Middle frontal gyrus (tissue), 1 donor: Measurements from ENCODE around the gene ARRDC5.
"Not testable (repeated sequence)": the region's sequence is repeated elsewhere in the genome, so short reads cannot be mapped to it uniquely, and the experiment has no call there.

Experiments used
- DNase-seq: peaks from one replicate; pipeline ENCODE4 v3.0.0-alpha.2; 2015; ENCODE audit warnings: low spot score; ENCODE audit errors: extremely low spot score

The ARRDC5 gene

DNA sequence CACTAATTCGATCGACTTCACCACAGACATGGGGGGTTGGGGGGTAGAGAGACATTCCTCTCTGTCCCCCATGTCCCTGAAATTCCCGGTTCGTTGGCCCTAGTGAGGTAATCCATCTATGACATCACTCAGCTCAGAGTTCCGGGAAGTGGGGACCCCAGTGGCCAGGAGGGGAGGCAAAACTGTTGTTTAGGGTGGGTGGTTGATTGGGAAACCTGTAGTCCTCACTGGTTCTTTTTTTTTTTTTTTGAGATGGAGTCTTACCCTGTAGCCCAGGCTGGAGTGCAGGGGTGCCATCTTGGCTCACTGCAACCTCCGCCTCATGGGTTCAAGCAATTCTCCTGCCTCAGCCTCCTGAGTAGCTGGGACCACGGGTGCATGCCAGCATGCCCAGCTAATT, at the start of gene ARRDC5:
Gene ARRDC5, minus strand, starts transcription at position 101 of the 400 bp plus-strand sequence. Its CDS starts 71 bp downstream, at position 30.
- no peak for DNase-seq

DNA sequence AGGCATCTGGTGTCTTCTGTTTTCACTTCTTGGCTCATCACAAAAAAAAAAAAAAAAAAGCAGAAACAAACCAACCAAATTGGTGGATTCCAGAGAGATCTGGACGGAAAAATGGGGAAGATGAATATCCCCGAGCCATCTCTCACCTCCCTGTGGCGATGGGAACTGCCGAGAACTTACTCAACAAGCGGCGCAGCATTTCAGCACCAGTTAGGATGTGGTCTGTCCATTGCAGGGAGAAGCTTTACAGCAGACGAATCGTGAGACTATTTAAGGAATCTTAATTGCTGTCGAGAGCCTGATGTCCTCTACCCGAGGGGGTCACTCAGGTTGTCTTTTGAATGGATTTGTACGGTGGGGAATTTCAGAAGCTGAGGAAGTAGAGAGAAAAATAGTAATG, 49.0 kb upstream of the ARRDC5 start:
- DNase-seq = no peak

DNA sequence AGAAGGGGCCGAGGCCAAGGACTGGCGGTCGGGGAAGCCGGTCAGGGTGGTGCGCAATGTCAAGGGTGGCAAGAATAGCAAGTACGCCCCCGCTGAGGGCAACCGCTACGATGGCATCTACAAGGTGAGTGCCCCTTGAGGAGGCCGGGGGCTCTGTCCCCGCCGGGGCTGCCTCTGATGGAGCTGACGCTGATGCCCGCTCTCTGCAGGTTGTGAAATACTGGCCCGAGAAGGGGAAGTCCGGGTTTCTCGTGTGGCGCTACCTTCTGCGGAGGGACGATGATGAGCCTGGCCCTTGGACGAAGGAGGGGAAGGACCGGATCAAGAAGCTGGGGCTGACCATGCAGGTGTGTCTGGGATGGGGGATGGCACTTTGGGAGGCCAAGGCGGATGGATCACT, 48.0 kb upstream of the ARRDC5 start:
- DNase-seq = not testable (repeated sequence)

DNA sequence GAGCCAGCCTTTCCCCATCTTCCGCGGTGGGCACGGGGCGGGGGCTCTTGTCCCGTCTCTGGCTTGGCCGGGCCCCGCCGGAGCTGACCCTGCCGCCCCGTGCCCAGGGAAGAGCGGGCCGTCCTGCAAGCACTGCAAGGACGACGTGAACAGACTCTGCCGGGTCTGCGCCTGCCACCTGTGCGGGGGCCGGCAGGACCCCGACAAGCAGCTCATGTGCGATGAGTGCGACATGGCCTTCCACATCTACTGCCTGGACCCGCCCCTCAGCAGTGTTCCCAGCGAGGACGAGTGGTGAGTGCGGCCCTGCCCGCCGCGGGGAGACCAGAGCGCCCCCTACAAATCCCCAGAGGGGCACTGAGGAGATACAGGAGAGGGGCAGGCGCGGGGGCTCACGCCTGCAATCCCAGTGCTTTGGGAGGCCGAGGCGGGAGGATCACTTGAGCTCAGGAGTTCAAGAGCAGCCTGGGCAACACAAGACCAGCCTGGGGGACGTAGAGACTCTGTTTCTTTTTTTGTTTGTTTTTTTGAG, 39.0 kb upstream of the ARRDC5 start:
- not testable (repeated sequence) for DNase-seq

DNA sequence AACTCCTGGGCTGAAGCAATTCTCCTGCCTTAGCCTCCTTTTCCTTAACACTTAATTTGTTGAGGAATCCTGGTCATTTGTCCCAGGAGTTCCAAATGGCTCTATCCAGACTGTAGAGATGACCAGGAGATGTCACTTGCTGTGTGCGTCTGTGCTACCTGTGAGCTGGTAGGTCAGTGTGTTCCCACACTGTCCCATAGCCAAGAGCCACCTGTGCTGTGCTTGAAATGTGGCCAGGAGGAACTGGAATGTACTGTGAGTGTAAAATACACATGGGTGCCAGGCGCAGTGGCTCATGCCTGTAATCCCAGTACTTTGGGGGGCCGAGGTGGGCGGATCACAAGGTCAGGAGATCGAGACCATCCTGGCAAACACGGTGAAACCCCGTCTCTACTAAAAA, 36.8 kb upstream of the ARRDC5 start:
- DNase-seq = no peak

DNA sequence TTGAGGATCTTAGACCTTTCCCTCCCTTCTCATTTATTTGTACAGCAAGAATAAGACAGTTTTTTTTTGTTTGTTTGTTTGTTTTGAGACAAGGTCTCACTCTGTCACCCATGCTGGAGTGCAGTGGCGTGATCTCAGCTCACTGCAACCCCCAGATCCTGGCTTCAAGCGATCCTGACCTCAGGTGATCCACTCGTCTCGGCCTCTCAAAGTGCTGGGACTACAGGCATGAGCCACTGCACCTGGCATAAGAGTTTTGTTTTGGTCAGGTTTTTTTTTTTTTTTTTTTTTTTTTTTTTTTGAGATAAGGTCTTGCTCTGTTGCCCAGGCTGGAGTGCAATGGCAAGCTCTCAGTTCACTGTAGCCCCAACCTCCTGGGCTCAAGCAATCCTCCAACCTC, 35.8 kb upstream of the ARRDC5 start:
- DNase-seq = not testable (repeated sequence)

DNA sequence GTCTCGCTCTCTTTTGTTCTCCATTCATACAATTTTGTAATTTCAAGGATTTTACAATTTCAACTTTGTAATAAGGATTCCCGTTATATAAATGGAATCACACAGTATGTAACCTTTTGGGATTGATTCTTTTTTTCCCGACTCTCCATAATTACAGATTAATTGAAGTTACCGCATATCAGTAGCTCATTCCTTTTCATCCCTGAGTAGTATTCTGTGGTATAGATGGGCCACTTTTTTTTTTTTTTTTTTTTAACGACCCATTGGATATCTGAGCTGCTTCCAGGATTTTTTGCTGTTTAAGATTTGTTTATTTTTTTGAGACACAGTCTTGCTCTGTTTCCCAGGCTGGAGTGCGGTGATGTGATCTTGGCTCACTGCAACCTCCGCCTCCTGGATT, 34.4 kb upstream of the ARRDC5 start:
- no peak for DNase-seq

DNA sequence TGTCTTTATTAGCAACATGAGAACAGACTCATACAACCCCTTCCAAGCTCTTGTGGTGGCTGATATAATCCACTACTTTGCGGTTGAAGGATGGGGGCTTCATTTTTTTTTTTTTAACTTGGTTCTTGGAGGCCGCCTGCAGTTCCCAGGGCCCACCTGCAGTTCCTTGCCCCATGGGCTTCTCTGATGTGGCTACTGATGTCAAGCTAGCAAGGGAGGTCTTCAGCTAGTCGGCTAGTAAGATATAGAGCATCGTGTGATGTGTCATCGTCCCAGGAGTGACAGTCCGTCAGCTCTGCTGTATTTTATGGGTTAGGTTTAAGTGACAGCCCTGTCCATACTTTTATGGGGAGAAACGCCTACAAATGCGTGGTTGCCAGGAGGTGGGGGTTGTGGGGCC, 32.7 kb upstream of the ARRDC5 start:
- DNase-seq = no peak

DNA sequence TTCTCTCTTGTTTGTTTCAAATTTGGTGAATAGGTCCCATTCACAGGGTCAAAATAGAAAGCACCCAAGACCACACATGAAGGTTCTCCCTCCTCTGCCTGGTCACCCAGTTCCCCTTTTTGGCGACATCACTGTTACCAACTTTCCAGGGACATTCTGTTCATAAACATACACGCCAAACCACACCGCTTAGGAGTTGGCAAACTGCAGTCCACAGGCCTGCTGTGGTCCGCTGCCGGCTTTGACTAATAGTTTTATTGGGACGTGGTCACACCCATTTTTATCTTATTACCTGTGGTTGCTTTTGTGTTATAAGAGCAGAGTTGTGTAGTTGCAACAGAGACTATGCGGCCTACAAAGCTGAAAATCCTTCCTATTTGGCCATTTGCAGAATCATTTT, 30.8 kb upstream of the ARRDC5 start:
- DNase-seq = no peak

DNA sequence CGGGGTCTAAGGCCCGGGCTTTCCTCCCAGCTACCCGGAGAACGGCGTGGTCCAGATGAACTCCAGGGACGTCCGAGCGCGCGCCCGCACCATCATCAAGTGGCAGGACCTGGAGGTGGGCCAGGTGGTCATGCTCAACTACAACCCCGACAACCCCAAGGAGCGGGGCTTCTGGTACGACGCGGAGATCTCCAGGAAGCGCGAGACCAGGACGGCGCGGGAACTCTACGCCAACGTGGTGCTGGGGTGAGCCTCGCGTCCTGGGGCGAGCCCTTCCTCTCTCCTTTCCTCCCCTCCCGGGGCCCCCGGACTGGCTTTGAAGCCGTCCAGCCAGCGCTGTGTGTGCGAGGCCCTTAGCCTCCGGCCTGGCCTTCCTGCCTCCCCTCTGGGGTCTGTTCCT, 30.0 kb upstream of the ARRDC5 start:
- DNase-seq = no peak

DNA sequence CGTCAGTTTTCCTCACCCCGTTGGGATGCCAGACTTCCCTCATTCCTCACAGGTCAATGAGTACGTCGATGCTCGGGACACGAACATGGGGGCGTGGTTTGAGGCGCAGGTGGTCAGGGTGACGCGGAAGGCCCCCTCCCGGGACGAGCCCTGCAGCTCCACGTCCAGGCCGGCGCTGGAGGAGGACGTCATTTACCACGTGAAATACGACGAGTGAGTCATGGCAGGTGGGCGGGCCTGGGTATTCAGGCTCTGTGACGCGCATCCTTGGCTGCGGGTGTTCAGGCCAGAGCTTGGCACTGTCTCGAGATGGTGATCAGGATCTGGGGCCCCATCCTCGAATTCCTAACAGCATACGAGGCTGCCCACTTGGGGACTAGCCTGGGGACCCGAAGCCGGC, 28.0 kb upstream of the ARRDC5 start:
- DNase-seq = no peak

DNA sequence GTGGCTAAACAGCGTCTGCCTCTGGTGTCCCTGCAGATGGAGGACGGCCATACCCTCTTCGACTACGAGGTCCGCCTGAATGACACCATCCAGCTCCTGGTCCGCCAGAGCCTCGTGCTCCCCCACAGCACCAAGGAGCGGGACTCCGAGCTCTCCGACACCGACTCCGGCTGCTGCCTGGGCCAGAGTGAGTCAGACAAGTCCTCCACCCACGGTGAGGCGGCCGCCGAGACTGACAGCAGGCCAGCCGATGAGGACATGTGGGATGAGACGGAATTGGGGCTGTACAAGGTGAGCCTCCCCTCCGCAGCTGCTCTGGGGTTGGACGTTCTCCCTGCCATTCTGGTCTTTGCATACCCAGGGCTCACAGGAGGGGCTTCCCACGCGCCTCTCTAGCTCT, 26.5 kb upstream of the ARRDC5 start:
- DNase-seq = no peak

DNA sequence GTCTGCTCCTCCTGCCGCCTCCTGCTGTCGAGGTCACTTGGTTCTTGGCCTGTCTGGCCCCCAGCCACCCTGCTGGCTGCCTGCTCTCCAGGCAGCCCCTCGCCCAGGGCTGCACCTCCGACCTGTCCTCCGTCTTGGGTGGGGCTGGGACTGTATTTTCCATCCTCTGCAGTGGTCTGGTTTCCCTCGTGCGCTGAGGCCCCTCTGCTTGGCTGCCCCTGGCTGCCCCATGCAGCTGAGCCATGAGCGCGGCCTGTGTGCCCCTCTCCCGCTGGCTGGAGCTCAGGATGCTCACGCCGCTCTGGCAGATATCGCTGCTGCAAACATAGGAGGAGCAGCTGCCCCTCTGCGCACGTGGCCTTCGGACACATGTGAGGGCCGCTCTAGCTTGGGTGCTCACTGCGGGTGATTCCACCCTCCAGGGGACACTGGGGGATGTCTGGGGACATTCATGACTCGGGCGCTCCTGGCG, 20.6 kb upstream of the ARRDC5 start:
- DNase-seq = no peak

DNA sequence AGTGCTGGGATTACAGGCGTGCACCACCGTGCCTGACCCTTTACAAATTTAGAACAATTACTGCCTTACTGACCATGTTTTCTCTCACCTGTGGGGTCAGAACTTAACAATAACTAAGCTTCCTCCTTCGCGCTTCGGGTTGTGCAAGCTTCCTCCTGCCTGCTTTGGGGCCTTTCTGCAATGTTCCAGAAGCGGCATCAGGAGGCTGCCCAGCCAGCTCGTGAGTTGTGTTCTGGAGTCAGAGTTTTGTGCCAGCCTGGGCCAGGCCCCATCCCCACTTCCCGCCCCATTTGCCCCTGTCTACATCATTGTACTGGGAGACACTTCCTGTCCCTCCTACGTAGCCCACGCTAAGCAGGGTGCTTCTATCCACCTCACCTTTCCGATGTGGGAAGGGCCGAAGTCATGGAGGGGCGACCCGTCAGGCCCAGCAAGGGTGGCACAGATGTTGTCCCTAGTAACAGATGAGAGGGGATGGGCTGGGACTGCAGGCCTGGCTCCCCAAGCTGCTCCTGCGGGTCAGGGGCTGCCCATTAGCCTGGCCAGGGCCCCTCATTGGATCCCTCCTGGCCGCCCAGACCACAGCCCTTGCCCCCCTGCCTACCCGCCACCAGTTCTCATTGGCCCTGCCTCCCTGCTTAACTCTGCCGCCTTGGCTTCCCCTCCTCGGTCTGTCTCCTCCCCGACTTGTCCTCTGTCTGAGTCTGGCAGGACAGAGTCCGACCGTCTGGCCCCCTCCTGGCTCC, 20.0 kb upstream of the ARRDC5 start:
- no peak for DNase-seq

DNA sequence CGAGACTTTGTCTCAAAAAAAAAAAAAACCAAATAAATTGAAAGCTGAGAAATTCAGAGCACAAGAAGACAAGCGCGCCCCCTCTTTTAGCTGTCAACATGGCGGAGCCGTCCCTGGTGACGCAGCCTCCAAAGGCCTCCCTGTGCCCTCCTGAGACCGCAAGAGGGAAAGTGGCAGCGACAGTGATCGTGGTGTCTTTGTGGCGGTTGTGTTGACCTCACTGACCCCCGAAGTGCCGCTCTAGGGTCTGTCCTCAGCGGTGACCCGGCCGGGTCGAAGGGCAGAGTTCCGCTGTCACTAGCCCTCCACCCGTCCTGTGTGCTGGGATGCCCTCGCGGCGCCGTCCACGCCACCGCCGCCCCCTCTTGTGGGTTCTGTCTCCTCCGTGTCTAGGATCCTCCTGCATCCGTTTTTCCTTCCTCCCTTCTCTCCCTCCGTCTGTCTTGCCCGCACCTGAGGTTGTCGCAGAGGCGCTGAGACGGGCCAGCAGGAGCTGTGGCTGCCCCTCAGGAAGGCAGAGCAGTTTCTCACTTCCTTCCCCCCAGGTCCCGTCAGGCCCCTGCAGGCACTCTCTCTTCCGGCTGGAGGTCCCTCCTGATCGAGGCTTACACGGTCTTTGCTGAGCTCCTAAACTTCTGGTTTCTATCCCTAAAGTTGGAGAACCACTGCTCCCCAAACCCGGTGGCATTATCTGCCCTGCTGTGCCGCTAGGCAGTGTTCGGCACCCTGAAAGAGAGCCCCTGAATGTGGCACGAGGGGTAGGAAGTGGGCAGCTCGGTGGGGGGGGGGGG, 13.8 kb upstream of the ARRDC5 start:
- no peak for DNase-seq

DNA sequence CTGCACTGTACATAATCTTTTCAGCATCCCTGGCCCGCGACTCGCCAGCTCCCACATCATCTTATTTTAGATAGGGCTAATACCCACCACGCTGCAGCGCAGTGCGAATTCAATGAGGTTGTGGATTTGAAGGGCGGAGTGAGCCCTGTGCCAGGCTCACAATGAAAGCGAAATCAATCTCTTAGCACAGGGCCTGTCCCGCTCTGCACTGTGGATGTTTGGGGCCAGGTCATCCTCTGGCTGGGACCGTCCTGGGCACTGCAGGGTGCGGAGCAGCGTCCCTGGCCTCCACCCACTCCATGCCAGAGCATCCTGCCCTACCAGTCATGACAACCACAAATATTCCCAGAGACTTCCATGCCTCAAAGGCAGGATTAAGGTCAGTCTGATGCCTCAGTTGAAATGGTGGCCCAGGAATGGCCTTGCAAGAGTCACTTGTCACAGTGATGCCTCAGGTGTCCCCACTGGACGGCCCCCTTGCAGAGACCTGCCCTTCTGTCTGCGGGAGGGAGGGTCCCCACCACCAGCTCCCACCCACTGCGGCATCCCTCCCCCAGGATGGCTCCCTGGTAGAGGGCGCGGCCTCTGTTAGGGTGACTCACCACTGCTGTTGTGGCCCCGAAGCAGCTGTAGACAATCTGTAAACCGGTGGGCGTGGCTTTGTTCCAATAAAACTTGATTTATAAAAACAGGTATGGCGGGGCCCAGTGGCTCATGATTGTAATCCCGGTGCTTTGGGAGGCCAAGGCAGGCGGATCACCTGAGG, 12.2 kb upstream of the ARRDC5 start:
- DNase-seq = no peak

DNA sequence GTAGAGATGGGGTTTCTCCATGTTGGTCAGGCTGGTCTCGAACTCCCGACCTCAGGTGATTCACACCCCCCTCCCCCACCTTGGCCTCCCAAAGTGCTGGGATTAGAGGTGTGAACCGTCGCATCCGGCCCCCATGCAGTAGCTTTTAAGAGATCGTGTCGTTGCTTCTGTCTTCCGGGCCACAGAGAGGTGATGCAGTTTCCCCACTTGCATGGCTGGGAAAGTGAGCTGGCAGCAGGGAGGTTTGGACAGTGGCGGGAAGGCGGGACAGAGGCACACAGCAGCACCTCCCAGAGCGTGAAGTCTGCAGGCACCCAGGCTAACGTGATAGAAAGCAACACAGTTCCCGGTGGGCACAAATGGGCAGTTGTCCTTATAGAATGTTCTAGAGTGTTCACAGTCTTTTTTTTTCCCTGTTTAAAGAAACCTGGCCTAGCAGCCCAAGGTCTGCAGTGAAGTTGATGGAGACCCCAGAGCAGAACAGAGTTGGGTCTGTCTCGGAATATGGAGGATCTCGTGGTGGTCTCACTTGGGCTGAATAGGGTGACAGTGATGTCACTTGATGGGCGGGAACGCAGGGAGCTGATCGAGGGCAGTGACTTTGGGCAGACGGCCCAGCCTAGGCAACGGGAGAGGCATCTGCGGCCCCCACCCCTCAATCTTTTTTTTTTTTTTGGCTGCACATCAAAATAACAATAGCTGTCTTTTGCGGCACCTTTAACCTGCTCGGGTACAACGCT, 11.5 kb upstream of the ARRDC5 start:
- DNase-seq = no peak

DNA sequence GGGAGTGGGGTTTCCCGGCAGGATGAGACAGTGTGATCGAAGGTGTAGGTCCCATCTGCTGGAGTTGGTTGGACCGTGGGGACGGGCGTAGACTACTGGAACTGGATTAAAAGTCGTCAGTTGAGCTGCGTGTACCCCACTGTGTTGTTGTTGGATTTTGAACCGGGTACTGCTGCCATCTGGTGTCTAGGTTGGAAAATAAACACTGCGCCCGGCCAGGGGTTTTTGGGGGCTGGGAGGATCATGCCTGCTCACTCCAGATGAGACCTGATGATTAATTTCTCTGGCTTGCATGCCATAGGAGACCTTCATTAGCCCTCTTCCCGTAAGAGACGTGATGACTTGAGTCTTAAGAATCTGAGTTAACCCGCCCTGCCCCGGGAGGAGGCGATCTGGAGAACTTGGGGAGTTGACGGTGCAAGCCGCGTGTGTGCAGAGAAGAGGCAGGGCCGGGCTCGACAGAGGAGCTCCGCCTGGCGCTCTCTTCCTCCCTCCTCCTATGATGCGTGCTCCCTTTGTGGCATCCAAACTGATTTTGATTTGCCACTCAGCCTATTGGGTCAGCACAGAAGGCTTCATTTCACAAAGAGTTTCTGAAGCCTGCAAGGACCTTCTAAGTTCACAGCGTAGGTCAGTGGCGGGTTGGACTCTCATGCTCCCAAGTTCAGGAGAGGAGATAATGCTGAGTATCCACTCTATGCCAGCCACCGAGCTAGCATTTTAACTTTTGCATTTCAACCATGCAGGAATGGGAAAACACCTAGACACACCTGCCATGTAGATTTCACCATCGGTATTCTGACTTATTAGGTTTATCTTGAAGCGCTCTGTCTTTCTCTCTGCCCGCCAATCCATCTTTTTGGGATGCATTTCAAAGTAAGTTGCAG, 9.3 kb upstream of the ARRDC5 start:
- DNase-seq = peak; percentile 46

DNA sequence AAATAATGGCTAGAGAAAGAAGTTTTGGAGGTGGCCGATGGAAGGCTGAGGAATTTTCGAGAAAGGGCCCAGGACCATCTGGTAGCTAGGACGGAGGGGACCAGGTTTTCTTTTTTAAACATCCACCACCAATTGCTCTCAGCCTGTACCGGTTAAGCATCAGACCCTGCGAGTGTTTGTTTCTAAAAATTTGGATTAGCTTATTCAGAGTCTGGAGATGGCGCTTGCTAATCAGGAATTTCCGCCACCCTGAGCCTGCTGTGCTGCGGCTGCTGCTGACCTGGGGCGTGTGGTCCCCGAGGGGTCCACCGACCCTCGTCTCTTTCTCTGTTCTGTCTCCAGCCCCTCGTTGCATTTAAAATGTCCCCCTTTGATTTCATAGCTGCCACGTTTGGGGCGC, 8.6 kb upstream of the ARRDC5 start:
- no peak for DNase-seq
